Inferior parietal cortex (tissue), 1 donor: ENCODE measurements around the gene LILRA6.
"Not testable (repeated sequence)": the region's sequence is repeated elsewhere in the genome, so short reads cannot be mapped to it uniquely, and the experiment has no call there.

ENCODE experiments used
- DNase-seq: peaks from one replicate; pipeline ENCODE4 v3.0.0-alpha.2; 2016; ENCODE audit errors: extremely low spot score

Gene LILRA6

DNA sequence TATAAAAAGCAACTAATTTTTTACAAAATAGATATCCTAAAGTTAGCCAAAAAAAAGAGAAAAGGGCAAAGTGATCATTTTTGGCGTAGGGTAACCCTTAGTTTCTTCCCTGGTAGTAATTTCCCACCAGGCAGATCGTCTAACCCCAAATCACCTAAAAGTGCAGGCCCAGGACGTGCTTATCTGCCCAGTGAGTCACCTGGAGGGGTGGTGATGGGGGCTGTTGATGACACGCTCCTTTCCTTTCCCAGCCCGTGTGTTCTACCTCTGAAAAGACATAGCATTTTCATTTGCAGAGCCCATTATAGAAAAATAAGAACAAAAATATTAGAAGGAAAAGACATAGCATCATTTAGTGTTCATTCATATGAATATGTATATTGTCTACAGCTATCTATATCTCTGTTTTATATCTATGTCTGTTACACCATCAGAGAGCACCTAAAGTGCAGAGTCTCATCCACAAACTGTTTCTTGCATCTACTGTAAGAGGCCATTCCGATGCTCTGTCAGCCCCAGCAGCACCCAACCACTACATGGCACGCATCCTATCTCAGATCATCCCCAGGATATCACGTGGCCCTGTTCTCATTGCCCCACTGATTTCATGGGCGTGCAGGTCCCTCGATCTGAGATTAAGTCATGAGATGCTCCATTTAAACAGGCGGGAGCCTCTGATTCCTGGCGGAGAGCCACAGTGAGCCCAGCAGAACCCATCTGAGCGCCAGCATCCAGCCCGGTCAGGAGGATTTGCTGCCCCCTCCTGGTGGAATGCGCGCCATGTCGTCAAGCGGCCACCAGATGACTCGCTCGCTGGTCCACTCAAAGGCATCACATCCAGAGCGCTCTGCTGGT, 11.3 kb downstream of the LILRA6 start:
- peak; percentile 91 for DNase-seq

DNA sequence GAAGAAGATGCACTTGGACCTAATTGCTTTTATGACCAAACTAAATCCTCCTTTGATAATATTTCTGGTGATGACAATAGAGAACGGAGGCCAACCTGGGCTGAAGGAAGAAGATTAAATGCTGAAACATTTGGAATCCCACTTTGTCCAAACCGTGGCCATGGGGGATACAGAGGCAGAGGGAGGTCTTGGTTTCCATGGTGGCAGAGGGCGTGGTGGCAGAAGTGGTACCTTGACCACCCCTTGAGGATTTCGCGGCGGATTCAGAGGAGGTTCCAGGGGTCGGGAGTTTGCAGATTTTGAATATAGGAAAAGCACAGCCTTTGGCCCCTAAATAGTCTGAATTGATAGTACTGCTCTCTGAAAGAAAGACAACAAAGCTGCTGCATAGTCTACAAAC, 12.6 kb downstream of the LILRA6 start:
- no peak for DNase-seq

- DNase-seq = no peak
Measured at GRCh38 chr19:54229146-54229545, 13.4 kb downstream of the LILRA6 start.

DNA sequence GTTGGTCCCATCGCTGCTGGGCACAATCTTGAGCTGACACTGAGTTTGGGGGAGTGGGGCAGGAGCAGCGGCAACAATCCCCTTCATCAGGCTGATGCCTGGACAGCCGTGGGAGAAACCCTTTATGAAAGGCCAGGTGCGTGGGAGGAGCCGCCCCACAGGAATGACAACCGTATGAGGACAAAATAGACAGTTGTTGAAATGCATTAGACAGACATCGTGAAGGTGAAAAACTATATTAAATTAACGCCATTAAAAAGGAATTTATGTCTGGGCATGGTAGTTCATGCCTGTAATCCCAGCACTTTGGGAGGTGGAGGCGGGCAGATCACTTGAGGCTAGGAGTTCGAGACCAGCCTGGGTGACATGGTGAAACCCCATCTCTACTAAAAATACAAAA, 18.0 kb downstream of the LILRA6 start:
- not testable (repeated sequence) for DNase-seq

- DNase-seq = not testable (repeated sequence)
Measured at GRCh38 chr19:54223937-54224281, 18.7 kb downstream of the LILRA6 start.

DNA sequence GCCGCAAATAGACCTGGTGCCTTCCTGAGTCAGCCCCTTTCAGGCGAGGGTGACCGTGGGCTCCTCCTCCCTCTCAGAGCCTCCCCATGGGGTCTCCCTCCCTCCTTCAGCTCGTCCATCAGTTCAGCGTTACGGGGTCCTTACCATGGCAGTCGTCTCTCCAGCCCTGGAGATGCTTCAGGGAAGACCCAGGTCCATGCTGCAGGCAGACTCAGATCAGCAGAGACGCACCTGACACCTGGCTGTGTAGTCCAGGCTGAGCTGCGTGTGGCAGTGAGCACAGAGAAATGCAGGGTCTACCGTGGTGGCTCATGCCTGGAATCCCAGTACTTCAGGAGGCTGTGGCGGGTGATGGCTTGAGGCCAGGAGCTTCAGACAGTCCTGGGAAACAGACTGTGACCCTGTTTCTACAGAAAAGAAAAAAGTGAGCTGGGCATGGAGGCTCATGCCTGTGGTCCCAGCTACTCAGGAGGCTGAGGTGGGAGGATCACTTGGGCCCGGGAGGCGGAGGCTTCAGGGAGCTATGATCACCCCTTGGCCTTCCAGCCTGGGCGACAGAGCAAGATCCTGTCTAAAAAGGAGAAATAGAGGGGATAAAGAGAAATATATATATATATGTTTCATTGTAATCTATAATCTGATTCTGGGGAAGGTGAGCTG, 19.2 kb downstream of the LILRA6 start:
- DNase-seq = not testable (repeated sequence)

GRCh38 chr19:54222474-54223276, 19.9 kb downstream of the LILRA6 start, which contains the start of gene LILRB3:
LILRB3 (minus strand) TSS chr19:54223007; CDS start chr19:54222976, 31 bp downstream.
- DNase-seq = not testable (repeated sequence)

DNA sequence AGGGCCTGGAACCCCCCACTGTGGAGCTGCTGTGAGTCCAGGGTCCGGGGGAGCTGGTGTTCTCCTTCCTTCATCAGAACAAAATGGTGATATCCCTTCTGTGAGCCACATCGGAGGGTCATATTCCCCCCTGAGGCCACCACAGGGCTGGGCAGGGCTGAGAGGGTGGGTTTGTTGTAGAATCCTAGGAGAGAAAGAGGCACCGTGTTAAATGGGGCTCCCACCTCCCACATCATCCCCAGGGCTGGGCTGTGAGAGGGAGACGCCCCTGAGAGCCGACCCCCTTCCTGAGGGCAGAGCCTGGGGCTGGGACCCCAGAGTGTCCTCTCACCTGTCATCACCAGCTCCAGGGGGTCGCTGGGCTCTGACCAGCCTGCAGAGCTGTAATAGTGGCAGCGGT, 20.6 kb downstream of the LILRA6 start:
- DNase-seq = not testable (repeated sequence)

GRCh38 chr19:54219702-54220101, 22.9 kb downstream of the LILRA6 start:
- not testable (repeated sequence) for DNase-seq

DNA sequence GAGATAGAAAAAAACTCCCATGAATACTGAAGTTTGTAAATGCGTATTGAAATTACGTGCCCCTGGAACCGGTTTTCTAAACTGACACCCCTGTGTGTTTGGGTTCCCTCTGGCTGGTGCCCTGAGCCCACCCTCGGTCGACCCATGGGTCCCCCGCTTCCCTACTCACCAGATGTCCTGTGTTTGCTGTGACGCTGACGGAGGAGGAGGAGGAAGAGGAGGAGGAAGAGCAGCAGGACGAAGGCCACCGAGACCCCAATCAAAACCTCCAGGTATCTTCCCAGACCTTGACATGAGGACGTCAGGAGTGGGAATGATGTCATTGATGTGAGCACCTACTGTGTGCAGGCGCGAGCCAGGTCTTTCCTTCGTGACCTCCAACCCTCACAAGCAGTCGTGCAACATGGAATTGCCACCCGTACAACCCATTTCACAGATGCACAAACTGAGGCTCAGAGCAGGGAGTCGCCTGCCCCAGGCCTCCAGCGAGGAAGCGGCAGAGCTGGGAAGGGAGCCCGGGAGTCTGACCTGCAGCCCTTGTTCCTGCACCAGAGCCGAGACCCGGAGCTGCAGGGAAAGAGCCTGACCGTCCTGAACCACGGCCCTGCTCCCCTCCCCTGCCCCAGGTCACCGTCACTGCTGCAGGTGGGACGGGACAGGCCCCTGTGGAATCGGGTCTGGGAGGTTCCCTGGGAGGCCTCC, 23.5 kb downstream of the LILRA6 start:
- DNase-seq = no peak

DNA sequence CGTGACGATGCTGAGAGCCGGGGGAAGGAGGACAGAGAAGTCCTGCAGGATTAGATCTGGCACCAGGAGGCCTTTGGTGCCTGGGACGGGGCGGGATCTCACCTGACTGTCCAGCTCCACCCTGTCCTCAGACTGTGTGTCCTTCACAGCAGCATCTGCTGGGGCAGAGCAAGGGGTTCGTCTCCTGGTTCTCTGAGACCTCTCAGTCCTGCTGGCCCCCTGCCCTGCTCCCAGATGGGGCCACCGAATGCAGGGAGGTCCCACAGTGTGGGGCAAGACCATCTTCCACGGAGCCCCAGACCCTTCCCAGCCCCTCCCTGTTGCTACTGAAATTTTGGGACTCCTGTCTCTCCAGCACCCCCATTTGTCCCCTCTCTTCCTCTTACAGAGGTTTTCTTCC, 24.3 kb downstream of the LILRA6 start:
- DNase-seq = no peak

- DNase-seq = not testable (repeated sequence)
Measured at GRCh38 chr19:54217517-54218247, 24.9 kb downstream of the LILRA6 start.

GRCh38 chr19:54216869-54217268, 25.7 kb downstream of the LILRA6 start:
- DNase-seq = no peak

DNA sequence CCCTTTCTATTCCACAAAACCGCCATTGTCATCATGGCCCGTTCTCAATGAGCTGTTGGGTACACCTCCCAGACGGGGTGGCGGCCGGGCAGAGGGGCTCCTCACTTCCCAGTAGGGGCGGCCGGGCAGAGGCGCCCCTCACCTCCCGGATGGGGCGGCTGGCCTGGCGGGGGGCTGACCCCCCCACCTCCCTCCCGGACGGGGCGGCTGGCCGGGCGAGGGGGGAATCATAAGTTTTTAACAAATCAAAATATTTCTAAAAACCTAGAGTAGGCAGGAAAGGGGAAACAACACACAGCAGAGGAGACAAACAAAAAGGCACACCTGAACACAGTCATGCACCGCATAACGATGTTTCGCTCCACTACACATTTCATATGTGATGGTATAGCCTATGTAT, 27.9 kb downstream of the LILRA6 start:
- not testable (repeated sequence) for DNase-seq

DNA sequence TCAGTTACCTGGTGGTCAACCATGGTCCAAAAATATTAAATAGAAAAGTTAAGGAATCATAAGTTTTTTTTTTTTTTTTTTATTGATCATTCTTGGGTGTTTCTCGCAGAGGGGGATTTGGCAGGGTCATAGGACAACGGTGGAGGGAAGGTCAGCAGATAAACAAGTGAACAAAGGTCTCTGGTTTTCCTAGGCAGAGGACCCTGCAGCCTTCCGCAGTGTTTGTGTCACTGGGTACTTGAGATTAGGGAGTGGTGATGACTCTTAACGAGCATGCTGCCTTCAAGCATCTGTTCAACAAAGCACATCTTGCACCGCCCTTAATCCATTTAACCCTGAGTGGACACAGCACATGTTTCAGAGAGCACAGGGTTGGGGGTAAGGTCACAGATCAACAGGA, 28.4 kb downstream of the LILRA6 start:
- DNase-seq = not testable (repeated sequence)

- no peak for DNase-seq
Measured at GRCh38 chr19:54211235-54211634, 31.4 kb downstream of the LILRA6 start.

DNA sequence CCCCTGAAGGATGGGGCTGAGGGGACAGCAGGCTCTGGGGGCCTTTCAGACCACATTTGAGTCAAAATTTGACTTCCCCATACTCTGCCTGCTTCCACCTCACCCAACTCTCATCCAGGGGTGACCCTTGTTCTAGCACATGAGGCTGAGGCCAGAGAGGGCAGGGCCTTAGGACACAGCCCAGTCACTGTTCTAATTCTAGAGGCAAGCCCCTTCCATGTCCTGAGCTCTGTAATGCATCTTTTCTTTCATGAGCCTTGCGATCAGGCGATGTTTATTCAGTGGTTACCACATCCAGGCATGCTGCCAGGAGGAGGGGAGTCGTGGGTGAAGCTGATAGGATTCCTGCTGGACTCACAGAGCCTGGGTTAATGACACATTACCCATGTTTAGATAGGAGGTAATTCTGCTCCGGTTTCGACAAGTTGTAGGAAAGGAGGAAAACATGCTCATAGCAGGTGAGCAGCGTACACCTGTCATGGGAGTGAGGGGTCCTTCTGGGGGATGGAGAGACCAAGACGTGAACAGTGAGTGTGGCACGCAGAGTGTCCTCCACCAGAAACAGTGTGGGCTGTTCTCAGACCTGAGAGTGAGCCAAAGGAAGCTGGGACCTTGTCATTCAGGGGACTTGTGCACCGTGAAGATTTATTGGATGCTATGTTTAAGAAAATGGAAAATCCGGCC, 32.6 kb downstream of the LILRA6 start:
- peak; percentile 91 for DNase-seq

DNA sequence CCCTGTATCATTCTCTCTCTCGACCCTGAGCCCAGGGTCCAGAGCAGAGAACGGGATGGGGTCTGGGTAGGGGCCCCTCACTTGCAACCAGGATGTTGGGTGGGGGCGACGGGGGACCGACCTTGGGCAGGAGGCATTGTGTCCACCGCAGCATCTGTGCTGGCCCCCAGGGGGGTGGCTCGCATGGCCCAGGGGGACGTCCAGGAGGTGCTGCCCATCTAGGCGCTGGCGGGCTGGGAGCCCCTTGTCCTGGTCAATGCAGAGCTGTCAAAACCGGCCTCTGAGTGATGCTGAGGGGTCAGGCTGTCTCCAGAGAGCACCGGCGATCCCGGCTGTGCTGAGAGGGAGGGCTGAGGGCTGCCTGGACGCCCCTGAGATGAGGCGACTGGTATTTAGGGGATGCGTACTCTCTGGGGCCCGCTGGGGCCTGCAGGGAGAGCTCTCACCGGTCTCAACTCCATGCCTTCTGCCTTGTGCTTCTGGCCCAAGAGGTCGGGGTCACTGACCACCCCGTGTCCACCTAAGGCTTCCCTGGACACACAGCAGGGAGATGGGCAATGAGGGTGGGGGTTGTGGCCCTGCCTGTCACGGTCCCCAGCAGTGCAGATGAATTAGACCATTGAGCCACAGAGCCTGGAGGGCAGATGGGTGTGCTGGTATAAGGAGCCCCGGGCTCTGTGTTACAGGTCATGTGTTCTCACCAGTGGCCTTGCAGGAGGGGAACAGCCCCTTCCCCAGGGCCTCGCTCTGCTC, 33.4 kb downstream of the LILRA6 start:
- DNase-seq = peak; percentile 38

DNA sequence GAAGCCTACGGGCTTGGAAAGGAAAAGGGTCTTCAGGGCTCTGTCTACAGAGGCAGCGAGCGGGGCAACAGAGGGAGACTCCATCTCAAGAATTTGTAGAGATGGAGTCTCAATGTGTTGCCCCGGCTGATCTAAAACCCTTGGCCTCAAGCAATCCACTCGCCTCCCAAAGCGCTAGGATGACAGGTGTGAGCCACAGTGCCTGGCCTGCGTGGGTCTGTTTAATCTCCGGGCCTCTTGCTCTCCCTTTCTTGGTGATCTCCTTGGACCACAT, 33.9 kb downstream of the LILRA6 start:
- no peak for DNase-seq
